HEK293 (cell line): ENCODE results near the gene PRDM7.

Experiments used
- GLI2 ChIP-seq: fragments of 450-650 bp; formaldehyde crosslinking; IDR thresholded peaks from 2 replicates; pipeline ENCODE4; 2017; ENCODE audit warnings: missing biosample characterization, missing genetic modification characterization, low read depth, borderline replicate concordance
- GLIS2 ChIP-seq: fragments of 450-650 bp; formaldehyde crosslinking; IDR thresholded peaks from 2 replicates; pipeline ENCODE4 v1.5.1; 2016; ENCODE audit warnings: missing biosample characterization, missing genetic modification characterization
- INSM2 ChIP-seq: fragments of 450-650 bp; formaldehyde crosslinking; IDR thresholded peaks from 2 replicates; pipeline ENCODE4 v1.5.1; 2016; ENCODE audit warnings: missing biosample characterization, missing genetic modification characterization
- MEIS1 ChIP-seq: sonication (generic); formaldehyde crosslinking; IDR thresholded peaks from 2 replicates; pipeline ENCODE4 v1.8.1; 2022; ENCODE audit warnings: missing genetic modification reagents, mild to moderate bottlenecking, borderline replicate concordance
- PRDM1 ChIP-seq: fragments of 450-650 bp; formaldehyde crosslinking; IDR thresholded peaks from 2 replicates; pipeline ENCODE4; 2016; ENCODE audit warnings: missing biosample characterization, missing genetic modification characterization
- RBAK ChIP-seq: fragments of 450-650 bp; formaldehyde crosslinking; IDR thresholded peaks from 2 replicates; pipeline ENCODE4 v1.5.1; 2016; ENCODE audit warnings: missing biosample characterization, missing genetic modification characterization
- SALL2 ChIP-seq: fragments of 450-650 bp; formaldehyde crosslinking; IDR thresholded peaks from 2 replicates; pipeline ENCODE4 v1.5.0; 2017; ENCODE audit warnings: missing biosample characterization, mild to moderate bottlenecking, missing genetic modification characterization, borderline replicate concordance
- YY2 ChIP-seq: fragments of 450-650 bp; formaldehyde crosslinking; IDR thresholded peaks from 2 replicates; pipeline ENCODE4 v1.5.1; 2016; ENCODE audit warnings: missing biosample characterization, missing genetic modification characterization
- ZBTB7A ChIP-seq: fragments of 450-650 bp; formaldehyde crosslinking; IDR thresholded peaks from 2 replicates; pipeline ENCODE4 v1.5.1; 2016; ENCODE audit warnings: low read depth, missing biosample characterization, missing genetic modification characterization
- ZNF114 ChIP-seq: fragments of 450-650 bp; formaldehyde crosslinking; IDR thresholded peaks from 2 replicates; pipeline ENCODE4 v1.5.0; 2017; ENCODE audit warnings: missing biosample characterization, missing genetic modification characterization
- ZNF138 ChIP-seq: fragments of 450-650 bp; formaldehyde crosslinking; IDR thresholded peaks from 2 replicates; pipeline ENCODE4 v1.5.1; 2016; ENCODE audit warnings: missing biosample characterization, missing genetic modification characterization, borderline replicate concordance
- ZNF184 ChIP-seq: fragments of 450-650 bp; IDR thresholded peaks from 2 replicates; pipeline ENCODE4 v1.5.1; 2018; ENCODE audit warnings: missing biosample characterization, mild to moderate bottlenecking, missing genetic modification characterization
- ZNF221 ChIP-seq: fragments of 450-650 bp; formaldehyde crosslinking; IDR thresholded peaks from 2 replicates; pipeline ENCODE4 v1.5.1; 2017; ENCODE audit warnings: missing biosample characterization, missing genetic modification characterization, borderline replicate concordance
- ZNF266 ChIP-seq: fragments of 450-650 bp; formaldehyde crosslinking; IDR thresholded peaks from 2 replicates; pipeline ENCODE4 v1.5.1; 2016; ENCODE audit warnings: missing biosample characterization, missing genetic modification characterization, low read depth
- ZNF416 ChIP-seq: fragments of 450-650 bp; formaldehyde crosslinking; IDR thresholded peaks from 2 replicates; pipeline ENCODE4 v1.5.1; 2016; ENCODE audit warnings: missing biosample characterization, missing genetic modification characterization
- ZNF423 ChIP-seq: fragments of 450-650 bp; formaldehyde crosslinking; IDR thresholded peaks from 2 replicates; pipeline ENCODE4 v1.5.1; 2016; ENCODE audit warnings: missing biosample characterization, missing genetic modification characterization
- ZNF544 ChIP-seq: fragments of 450-650 bp; formaldehyde crosslinking; IDR thresholded peaks from 2 replicates; pipeline ENCODE4 v1.5.0; 2017; ENCODE audit warnings: missing biosample characterization, missing genetic modification characterization
- ZNF560 ChIP-seq: fragments of 450-650 bp; formaldehyde crosslinking; IDR thresholded peaks from 2 replicates; pipeline ENCODE4 v1.5.1; 2017; ENCODE audit warnings: missing biosample characterization, missing genetic modification characterization, borderline replicate concordance
- ZNF561 ChIP-seq: fragments of 450-650 bp; IDR thresholded peaks from 2 replicates; pipeline ENCODE4 v1.5.1; 2018; ENCODE audit warnings: missing biosample characterization, missing genetic modification characterization, borderline replicate concordance
- ZNF624 ChIP-seq: fragments of 450-650 bp; formaldehyde crosslinking; IDR thresholded peaks from 2 replicates; pipeline ENCODE4 v1.5.1; 2017; ENCODE audit warnings: missing biosample characterization, missing genetic modification characterization
- ZNF626 ChIP-seq: fragments of 450-650 bp; sonication (Bioruptor Pico); formaldehyde crosslinking; IDR thresholded peaks from 2 replicates; pipeline ENCODE4 v1.5.1; 2018; ENCODE audit warnings: missing biosample characterization, missing genetic modification characterization, inconsistent platforms
- ZNF670 ChIP-seq: fragments of 450-650 bp; formaldehyde crosslinking; IDR thresholded peaks from 2 replicates; pipeline ENCODE4 v1.5.1; 2016; ENCODE audit warnings: missing biosample characterization, missing genetic modification characterization, low read depth
- ZNF692 ChIP-seq: fragments of 450-650 bp; formaldehyde crosslinking; IDR thresholded peaks from 2 replicates; pipeline ENCODE4 v1.5.1; 2016; ENCODE audit warnings: missing biosample characterization, missing genetic modification characterization
- ZNF76 ChIP-seq: fragments of 450-650 bp; formaldehyde crosslinking; IDR thresholded peaks from 2 replicates; pipeline ENCODE4; 2016; ENCODE audit warnings: low read depth, missing biosample characterization, missing genetic modification characterization, borderline replicate concordance
- ZNF792 ChIP-seq: fragments of 450-650 bp; formaldehyde crosslinking; IDR thresholded peaks from 2 replicates; pipeline ENCODE4 v1.5.1; 2016; ENCODE audit warnings: missing biosample characterization, missing genetic modification characterization
- ZNF837 ChIP-seq: fragments of 450-650 bp; formaldehyde crosslinking; IDR thresholded peaks from 2 replicates; pipeline ENCODE4 v1.5.1; 2016; ENCODE audit warnings: missing biosample characterization, missing genetic modification characterization
- ZNF843 ChIP-seq: fragments of 450-650 bp; formaldehyde crosslinking; IDR thresholded peaks from 2 replicates; pipeline ENCODE4 v1.5.1; 2016; ENCODE audit warnings: missing biosample characterization, missing genetic modification characterization
- TF ChIP-seq, protein P1 (sequence below): fragments of 450-650 bp; formaldehyde crosslinking; IDR thresholded peaks from 2 replicates; pipeline ENCODE4; 2016; ENCODE audit warnings: missing biosample characterization, missing genetic modification characterization
- TF ChIP-seq, protein P2 (sequence below): fragments of 450-650 bp; formaldehyde crosslinking; IDR thresholded peaks from 2 replicates; pipeline ENCODE4 v1.5.1; 2016; ENCODE audit warnings: missing biosample characterization, missing genetic modification characterization
- TF ChIP-seq, protein P3 (sequence below): fragments of 450-650 bp; formaldehyde crosslinking; conservative IDR thresholded peaks from 2 replicates; pipeline ENCODE4 v1.5.1; 2016; ENCODE audit warnings: low read depth, missing biosample characterization, missing genetic modification characterization

Gene PRDM7

DNA sequence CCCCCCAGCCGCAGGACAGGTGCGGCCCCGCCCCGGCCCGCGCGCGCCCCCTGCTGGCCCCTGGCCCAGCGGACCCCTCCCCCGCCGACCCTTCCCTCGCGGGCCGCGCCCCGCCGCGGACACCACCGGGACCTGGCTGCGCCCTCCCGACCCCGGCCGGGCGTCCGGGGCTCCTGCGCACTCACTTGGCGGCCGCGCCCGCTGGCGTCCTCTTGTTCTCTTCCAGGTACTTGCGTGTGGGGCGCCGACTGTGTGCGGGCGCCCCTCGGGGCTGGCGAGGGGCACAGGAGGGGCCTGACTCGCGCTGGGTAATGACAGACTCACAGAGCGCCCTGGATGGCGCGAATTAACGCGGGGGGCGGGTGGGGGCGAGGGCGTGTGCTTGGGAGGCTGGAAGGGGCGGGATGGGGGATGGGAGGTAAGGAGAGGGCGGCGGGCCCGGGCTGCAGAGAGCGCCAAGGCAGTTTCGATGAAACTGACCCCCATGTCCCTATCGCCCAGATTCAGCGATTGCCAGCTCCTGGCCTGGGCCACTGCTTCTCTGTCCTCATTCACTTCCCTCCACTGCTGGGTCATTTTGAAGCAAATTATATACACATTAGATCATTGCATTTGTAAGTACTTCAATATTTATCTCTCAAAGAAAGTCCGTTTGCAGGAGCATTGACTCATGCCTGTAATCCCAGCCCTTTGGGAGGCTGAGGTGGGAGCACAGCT, 57.4 kb downstream of the PRDM7 start (continued):
- TF ChIP-seq INSM2 (tag by site-specific recombination) (no peak), RBAK (tag by site-specific recombination) (no peak), ZNF670 (tag by site-specific recombination) (no peak), GLI2 (no peak), ZNF692 (0 out of 2 replicates have a peak, but pooled peaks have one; percentile 26), ZNF837 (tag by site-specific recombination) (no peak), ZNF792 (tag by site-specific recombination) (no peak), ZBTB7A (0 out of 2 replicates have a peak, but pooled peaks have one; percentile 39), YY2 (tag by site-specific recombination) (no peak), ZNF561 (tag by site-specific recombination) (0 out of 2 replicates have a peak, but pooled peaks have one; percentile 33), ZNF76 (peak; percentile 49; the same call in 1 of the 2 replicates), ZNF138 (tag by site-specific recombination) (no peak), MEIS1 (no peak), ZNF560 (no peak), GLIS2 (peak; percentile 34; the same call in 1 of the 2 replicates), ZNF544 (tag by site-specific recombination) (no peak), ZNF184 (tag by site-specific recombination) (no peak), ZNF423 (no peak), ZNF114 (tag by site-specific recombination) (no peak), ZNF624 (tag by site-specific recombination) (no peak), ZNF416 (tag by site-specific recombination) (no peak), ZNF626 (tag by site-specific recombination) (no peak), SALL2 (tag by site-specific recombination) (no peak), ZNF266 (tag by site-specific recombination) (no peak), PRDM1 (tag by site-specific recombination) (peak; percentile 70; the same call in 1 of the 2 replicates), ZNF843 (tag by site-specific recombination) (no peak), ZNF221 (tag by site-specific recombination) (no peak)
- TF ChIP-seq, protein P1, sequence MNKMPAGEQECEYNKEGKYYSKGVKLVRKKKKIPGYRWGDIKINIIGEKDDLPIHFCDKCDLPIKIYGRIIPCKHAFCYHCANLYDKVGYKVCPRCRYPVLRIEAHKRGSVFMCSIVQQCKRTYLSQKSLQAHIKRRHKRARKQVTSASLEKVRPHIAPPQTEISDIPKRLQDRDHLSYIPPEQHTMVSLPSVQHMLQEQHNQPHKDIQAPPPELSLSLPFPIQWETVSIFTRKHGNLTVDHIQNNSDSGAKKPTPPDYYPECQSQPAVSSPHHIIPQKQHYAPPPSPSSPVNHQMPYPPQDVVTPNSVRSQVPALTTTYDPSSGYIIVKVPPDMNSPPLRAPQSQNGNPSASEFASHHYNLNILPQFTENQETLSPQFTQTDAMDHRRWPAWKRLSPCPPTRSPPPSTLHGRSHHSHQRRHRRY (tag by site-specific recombination) = no peak
- TF ChIP-seq, protein P2, sequence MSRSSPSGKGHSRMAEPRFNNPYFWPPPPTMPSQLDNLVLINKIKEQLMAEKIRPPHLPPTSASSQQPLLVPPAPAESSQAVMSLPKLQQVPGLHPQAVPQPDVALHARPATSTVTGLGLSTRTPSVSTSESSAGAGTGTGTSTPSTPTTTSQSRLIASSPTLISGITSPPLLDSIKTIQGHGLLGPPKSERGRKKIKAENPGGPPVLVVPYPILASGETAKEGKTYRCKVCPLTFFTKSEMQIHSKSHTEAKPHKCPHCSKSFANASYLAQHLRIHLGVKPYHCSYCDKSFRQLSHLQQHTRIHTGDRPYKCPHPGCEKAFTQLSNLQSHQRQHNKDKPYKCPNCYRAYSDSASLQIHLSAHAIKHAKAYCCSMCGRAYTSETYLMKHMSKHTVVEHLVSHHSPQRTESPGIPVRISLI (tag by site-specific recombination) = no peak
- TF ChIP-seq, protein P3, sequence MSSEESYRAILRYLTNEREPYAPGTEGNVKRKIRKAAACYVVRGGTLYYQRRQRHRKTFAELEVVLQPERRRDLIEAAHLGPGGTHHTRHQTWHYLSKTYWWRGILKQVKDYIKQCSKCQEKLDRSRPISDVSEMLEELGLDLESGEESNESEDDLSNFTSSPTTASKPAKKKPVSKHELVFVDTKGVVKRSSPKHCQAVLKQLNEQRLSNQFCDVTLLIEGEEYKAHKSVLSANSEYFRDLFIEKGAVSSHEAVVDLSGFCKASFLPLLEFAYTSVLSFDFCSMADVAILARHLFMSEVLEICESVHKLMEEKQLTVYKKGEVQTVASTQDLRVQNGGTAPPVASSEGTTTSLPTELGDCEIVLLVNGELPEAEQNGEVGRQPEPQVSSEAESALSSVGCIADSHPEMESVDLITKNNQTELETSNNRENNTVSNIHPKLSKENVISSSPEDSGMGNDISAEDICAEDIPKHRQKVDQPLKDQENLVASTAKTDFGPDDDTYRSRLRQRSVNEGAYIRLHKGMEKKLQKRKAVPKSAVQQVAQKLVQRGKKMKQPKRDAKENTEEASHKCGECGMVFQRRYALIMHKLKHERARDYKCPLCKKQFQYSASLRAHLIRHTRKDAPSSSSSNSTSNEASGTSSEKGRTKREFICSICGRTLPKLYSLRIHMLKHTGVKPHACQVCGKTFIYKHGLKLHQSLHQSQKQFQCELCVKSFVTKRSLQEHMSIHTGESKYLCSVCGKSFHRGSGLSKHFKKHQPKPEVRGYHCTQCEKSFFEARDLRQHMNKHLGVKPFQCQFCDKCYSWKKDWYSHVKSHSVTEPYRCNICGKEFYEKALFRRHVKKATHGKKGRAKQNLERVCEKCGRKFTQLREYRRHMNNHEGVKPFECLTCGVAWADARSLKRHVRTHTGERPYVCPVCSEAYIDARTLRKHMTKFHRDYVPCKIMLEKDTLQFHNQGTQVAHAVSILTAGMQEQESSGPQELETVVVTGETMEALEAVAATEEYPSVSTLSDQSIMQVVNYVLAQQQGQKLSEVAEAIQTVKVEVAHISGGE (tag by site-specific recombination) = no peak
